Eye (tissue), 1 donor: ENCODE results near the gene ERVW-1.
"Not testable (repeated sequence)": the region's sequence is repeated elsewhere in the genome, so short reads cannot be mapped to it uniquely, and the experiment has no call there.

Experiments used
- DNase-seq: peaks from one replicate; pipeline ENCODE4 v3.0.0-alpha.2; 2015

ERVW-1 gene, protein sequence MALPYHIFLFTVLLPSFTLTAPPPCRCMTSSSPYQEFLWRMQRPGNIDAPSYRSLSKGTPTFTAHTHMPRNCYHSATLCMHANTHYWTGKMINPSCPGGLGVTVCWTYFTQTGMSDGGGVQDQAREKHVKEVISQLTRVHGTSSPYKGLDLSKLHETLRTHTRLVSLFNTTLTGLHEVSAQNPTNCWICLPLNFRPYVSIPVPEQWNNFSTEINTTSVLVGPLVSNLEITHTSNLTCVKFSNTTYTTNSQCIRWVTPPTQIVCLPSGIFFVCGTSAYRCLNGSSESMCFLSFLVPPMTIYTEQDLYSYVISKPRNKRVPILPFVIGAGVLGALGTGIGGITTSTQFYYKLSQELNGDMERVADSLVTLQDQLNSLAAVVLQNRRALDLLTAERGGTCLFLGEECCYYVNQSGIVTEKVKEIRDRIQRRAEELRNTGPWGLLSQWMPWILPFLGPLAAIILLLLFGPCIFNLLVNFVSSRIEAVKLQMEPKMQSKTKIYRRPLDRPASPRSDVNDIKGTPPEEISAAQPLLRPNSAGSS

DNA sequence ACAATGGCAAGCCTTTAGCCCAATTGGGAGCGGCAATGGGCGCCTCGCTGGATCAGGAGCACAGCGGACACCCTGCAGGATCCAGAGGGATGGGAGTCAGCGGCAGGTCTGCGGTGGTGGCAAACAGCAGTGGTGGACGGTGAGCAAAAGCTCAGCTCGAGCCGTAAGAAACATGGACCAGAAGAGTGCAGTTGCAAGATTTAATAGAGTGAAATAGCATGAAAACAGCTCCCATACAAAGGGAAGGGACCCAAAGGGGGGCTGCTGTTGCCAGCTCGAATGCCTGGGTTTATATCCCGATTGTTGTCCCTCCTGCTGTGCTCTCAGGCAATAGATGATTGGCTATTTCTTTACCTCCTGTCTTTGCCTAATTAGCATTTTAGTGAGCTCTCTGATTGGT is at the start of gene ERVW-1:
Gene ERVW-1 (minus strand): TSS at position 266 of the 400 bp plus-strand sequence. CDS start 7,565 bp downstream, outside the sequence.
- not testable (repeated sequence) for DNase-seq

- DNase-seq: no peak
Observed at GRCh38 chr7:92523110-92523509, 45.4 kb upstream of the ERVW-1 start.

DNA sequence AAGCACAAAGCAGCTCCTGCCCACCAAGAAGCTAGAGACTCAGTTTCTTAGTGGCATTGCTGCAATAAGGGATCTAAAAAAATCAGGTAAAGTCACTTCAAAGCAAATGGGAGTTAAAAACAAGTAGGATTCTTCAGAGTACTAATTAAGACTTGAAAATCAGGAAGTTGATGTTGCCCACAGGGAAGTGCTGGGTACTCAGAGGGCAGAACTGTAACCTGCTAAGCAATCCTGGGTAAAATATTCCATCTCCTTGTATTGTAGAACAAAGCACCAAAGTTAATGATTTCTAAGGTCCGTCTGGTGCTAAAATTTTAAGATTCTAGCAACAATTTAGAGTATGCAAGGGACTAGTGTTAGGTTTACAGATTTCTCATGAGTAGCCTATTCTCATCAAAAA is 42.3 kb upstream of the ERVW-1 start:
- no peak for DNase-seq

DNA sequence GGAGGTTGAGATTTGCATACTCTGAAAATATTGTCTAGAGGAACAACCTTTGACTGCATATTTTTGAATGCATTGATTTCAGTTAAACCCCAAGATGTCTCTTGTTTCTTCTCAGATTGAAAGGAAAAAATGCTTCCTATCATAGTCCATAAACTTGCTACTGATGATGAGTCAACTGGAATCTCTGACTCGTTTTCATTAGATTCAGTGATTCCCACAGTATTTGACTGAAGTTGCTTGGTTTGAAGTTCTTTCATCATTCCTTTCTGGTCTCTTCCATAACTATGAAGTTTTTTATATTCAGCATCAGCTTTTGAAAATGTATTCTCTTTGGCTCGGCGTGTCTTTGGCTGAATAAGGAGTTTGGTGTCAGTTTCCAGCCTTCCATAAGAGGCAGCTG is 39.9 kb upstream of the ERVW-1 start:
- DNase-seq: no peak

DNA sequence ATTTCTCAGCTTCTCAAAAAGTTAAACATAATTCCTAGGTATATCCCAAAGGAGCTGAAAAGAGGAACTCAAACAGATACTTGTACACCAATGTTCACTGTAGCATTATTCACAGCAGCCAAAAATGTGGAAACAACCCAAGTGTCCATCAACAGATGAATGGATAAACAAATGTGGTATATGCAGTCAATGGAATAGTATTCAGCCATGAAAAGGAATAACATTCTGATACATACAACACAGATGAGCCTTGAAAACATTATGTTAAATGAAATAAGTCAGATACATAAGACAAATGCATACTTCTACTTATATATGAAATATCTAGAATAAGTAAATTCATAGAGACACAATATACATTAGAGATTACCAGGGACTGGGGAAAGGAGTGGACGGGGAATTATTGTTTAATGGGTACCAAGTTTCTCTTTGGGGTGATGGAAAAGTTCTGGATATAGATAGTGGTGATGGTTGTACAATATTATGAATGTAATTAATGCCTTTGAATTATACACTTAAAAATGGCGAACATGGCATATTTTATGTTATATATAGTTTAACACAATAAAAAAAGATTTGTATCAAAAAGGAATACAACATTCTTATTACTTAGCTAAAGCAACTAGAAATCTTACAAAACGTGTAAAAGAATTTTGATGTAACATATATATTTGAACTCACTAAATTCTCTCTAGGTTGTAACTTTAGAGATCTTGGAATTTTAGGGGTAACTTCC is 35.6 kb upstream of the ERVW-1 start:
- DNase-seq: no peak

DNA sequence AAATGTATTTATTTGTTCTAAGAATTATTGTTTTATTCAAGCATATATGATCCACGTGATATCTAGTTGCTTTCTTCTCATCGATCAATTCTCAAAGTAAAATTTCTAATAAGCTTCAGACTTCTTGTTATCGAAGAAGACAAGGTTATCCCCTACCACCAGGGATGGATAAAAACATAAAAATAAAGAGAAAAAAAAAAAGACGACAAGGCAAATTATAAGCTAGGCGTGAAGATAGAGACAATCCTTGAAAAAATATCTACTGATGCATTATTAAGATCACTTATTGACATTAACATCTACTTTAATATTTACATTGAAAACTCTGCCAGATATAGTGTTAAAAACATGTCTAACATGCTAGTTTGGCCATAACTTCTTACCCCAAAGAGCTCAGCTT is 31.2 kb upstream of the ERVW-1 start:
- DNase-seq: no peak

GRCh38 chr7:92506363-92506762 is 28.6 kb upstream of the ERVW-1 start:
- DNase-seq: no peak

DNA sequence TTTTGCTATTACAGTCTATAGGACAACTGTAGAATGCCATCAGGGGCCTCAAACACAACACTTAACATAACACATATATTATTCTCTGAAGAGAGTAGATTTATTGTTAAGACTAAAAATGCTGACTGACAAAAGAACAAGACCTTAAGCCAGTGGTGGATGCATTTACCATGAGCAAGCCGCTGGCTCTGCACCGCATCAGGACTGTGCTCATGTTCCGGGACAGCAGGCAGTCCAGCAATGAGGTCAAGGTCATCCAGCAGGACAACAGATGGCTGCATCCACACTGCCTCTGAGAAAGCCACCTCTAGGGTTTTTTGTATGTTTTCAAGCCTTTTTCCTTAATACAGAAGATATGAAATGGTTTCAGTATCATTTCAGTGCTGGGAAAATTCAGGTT is 26.8 kb upstream of the ERVW-1 start:
- DNase-seq: no peak

GRCh38 chr7:92503767-92504166 is 26.0 kb upstream of the ERVW-1 start:
- DNase-seq: no peak

DNA sequence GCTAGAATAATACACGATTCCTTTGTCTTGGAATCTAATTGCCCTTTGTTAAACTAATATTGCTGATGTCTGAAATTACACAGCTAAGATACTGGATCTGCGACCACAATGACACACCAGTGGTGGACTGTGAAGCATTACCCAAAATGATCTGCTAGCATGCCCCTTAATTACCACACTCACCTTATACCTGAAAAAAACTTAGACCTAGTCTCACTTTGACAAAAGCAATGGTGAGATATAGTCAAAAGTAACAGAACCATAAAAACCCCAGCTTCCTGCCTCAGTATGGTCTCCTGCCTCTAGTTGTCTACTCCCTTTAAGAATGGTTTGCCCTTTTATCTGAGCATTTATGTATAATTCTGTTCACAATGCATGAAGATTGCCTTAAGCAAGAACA is 20.8 kb upstream of the ERVW-1 start:
- DNase-seq: no peak

DNA sequence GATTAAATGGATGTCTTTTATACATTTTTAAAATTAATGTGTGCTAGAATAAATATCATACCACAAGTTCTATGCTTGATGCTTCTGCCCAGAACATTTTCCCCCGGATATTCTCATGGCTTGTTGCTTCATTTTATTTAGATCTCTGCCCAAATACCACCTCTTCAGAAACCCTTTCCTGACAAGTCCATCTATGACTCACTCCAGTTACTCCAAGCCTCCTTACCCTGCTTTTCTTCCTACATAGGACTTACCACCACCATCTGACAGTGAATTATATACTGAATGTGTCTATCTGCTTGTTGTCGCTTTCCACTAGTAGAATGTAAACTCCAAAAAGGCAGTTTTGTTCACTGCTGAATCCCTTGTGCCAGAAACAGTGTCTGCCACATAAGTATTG is 19.1 kb upstream of the ERVW-1 start:
- no peak for DNase-seq

GRCh38 chr7:92489634-92490033 is 11.9 kb upstream of the ERVW-1 start:
- no peak for DNase-seq

DNA sequence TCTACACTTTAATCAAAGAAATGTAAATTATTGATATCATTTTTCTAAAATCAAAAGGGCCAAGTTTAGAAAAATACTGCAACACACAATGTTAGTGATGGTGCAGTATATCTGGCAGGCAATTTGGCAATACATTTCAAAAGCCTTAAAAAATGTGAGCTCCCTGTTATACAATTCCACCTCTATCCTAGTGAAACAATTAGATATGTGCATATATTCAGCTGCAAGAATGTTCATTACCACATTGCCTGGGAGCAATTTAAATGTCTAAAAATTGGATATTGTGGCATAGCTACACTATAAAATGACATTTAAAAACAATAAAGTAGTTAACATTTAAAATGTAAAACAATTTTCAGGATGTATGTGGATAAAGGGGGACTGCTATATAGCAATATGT is 10.1 kb upstream of the ERVW-1 start:
- DNase-seq: no peak

- DNase-seq: no peak
Observed at GRCh38 chr7:92485974-92486373, 8.2 kb upstream of the ERVW-1 start.

DNA sequence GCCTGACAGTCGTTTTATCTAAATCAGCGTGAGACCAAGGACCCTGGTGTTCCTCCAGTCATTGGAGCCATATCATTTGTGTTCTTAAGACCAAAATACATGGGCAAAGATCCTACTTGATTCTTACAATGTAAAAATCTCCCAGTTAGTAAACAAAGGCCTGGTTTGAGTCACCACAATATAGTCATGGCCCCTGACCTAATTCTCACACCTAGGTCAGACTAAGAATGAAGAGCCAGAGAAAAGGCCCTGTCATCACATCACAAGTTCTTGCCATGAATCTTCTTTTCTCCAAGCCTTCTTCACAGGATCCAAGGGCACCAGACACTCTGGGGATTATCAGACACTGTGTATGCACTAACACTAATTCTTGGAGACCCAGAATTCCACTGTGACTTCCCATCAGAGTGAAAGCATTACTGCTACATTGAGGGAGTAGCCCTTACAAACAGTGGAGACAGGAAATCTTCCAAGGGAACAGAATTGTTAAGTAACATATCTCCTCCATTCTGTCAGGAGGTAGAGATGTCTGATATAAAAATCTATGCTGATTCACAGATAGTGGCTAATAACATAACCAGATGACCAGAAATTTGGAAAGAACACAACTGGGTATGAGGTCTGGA is 7.6 kb upstream of the ERVW-1 start:
- no peak for DNase-seq

DNA sequence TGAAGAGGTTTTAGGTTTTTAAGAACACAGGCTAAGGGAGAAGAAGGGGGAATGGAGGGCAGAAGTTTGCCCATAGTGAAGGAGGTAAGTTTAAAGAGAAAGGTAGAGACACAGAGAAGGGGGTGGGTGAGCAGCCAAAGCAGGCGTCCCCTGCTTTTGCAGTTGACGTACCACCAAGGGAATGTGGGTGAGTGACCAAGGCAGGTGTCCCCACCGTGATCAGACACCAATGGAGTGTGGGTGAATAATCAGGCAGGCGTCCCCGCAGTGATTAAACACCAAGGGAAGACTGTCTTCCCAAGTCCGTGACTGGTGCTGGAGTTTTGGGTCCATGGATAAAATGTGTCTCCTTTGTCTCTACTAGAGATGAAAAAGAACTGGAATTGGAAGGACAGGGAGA is 6.5 kb upstream of the ERVW-1 start:
- DNase-seq: not testable (repeated sequence)

DNA sequence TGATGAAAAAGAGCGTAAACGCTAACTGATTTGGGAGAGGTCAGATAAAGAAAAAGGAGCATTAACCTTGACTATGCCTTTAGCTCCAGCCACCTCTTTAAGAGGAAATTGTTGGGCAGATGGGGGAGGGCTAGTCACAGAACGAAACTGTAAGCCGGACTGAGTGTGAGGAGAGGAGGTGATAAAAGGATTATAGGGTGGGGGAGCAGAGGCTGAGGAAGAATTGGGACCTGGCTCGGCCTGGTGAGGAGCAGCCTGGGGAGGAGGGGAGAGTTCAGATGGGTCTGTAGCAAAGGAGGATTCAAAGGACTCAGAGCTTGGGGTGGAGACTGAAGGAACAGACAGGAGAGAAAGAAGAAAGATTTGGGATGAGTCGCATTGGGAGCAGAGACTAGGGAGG is 5.9 kb upstream of the ERVW-1 start:
- DNase-seq: not testable (repeated sequence)

- not testable (repeated sequence) for DNase-seq
Observed at GRCh38 chr7:92479146-92479545, 1.4 kb upstream of the ERVW-1 start.

- DNase-seq: no peak
Observed at GRCh38 chr7:92478711-92479110, 965 bp upstream of the ERVW-1 start.

DNA sequence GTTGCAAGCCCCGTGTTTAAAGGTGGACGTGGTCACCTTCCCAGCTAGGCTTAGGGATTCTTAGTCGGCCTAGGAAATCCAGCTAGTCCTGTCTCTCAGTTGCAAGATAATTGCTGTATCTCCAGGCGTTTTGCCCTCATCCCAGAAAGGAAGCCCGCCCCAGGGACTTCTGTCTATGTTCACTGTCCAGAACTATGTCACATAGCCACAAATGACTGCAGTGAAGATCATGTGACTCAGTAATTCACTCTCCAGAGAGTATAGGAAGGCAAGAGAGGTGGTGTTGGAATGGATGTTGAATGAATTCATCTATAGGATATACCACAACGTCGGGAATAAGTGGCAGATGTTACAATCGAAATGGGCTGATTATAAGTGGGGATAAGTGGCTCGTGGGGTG is 349 bp upstream of the ERVW-1 start:
- no peak for DNase-seq

- not testable (repeated sequence) for DNase-seq
Observed at GRCh38 chr7:92475851-92476590, 1.7 kb downstream of the ERVW-1 start.

DNA sequence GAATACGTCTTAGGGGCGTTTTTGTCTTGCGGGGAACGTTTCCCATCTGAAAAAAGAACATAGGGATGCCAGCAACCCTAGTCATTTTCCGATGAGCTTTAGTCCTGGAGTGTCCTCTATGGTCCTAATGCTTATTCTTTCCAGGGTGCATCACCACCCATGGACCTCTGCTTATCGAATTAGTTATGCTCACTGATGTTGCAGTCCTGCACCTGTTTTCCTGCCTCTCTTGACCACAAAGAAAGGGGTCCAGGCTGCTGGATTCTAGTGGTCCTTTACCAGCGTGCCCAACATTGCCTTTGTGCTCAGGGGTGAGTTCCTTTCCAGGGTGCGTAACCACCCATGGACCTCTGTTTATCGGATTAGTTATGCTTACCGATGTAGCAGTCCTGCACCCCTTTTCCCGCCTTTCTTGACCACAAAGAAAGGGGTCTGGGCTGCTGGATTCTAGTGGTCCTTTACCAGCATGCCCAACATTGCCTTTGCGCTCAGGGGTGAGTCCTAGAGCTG is 2.4 kb downstream of the ERVW-1 start:
- DNase-seq: not testable (repeated sequence)

GRCh38 chr7:92473989-92474388 is 3.8 kb downstream of the ERVW-1 start:
- not testable (repeated sequence) for DNase-seq
